H9 (cell line): Measurements from ENCODE around the gene DOCK1. TPM values are rescaled to one million over a fixed set of nuclear protein-coding genes. Genes with fewer than 3 reads are reported as not detected.
A peak's percentile ranks its signal among the peaks of the same experiment; 100 is the strongest.

Experiments used
- DNase-seq: peaks from one replicate; pipeline ENCODE4 v3.0.0-alpha.2; 2017
- H2AFZ ChIP-seq: one replicate; pipeline ENCODE4 v1.6.1; 2013; ENCODE audit warnings: mild to moderate bottlenecking, low read length, control low read depth, moderate library complexity
- H2AK5ac ChIP-seq: 2 replicates; pipeline ENCODE4 v1.6.1; 2013; ENCODE audit warnings: low read length, control low read depth, mixed read lengths; ENCODE audit not compliant: insufficient read length
- H2BK120ac ChIP-seq: one replicate; pipeline ENCODE4 v1.6.1; 2013; ENCODE audit warnings: low read depth, mild to moderate bottlenecking, low read length, control low read depth, inconsistent platforms; ENCODE audit not compliant: poor library complexity, severe bottlenecking
- H2BK12ac ChIP-seq: 2 replicates; pipeline ENCODE4 v1.6.1; 2013; ENCODE audit warnings: low read length, control low read depth, mixed read lengths, low read depth; ENCODE audit not compliant: insufficient read length
- H2BK15ac ChIP-seq: 2 replicates; pipeline ENCODE4 v1.6.1; 2013; ENCODE audit warnings: low read depth, low read length, control low read depth
- H2BK20ac ChIP-seq: one replicate; pipeline ENCODE4 v1.6.1; 2013; ENCODE audit warnings: low read depth, mild to moderate bottlenecking, low read length, control low read depth, inconsistent platforms; ENCODE audit not compliant: poor library complexity, severe bottlenecking
- H2BK5ac ChIP-seq: 2 replicates; pipeline ENCODE4 v1.6.1; 2013; ENCODE audit warnings: low read length, control low read depth, mixed read lengths; ENCODE audit not compliant: insufficient read length
- H3K14ac ChIP-seq: 2 replicates; pipeline ENCODE4 v1.6.1; 2013; ENCODE audit warnings: low read length, control low read depth; ENCODE audit not compliant: insufficient read depth
- H3K18ac ChIP-seq: 2 replicates; pipeline ENCODE4 v1.6.1; 2013; ENCODE audit warnings: low read depth, mild to moderate bottlenecking, mixed read lengths, low read length, control low read depth; ENCODE audit not compliant: insufficient read length
- H3K23ac ChIP-seq: 2 replicates; pipeline ENCODE4 v1.6.1; 2013; ENCODE audit warnings: low read length, control low read depth, mixed read lengths, low read depth; ENCODE audit not compliant: insufficient read length
- H3K23me2 ChIP-seq: 2 replicates; pipeline ENCODE4 v1.6.1; 2013; ENCODE audit warnings: low read depth, mild to moderate bottlenecking, mixed read lengths, low read length, control low read depth; ENCODE audit not compliant: insufficient read length, poor library complexity, severe bottlenecking
- H3K27ac ChIP-seq: 2 replicates; pipeline ENCODE4 v1.5.1; 2013; ENCODE audit warnings: low read length, control low read depth, mixed read lengths, low read depth; ENCODE audit not compliant: insufficient read length
- H3K27me3 ChIP-seq: 2 replicates; pipeline ENCODE4 v1.6.1; 2013; ENCODE audit warnings: low read length, control low read depth, inconsistent platforms; ENCODE audit not compliant: insufficient read depth
- H3K4ac ChIP-seq: 2 replicates; pipeline ENCODE4 v1.6.1; 2013; ENCODE audit warnings: low read depth, mild to moderate bottlenecking, control low read depth, inconsistent platforms, low read length, moderate library complexity
- H3K4me1 ChIP-seq: 2 replicates; pipeline ENCODE4 v1.6.1; 2013; ENCODE audit warnings: low read length, control low read depth, inconsistent platforms; ENCODE audit not compliant: insufficient read depth
- H3K4me2 ChIP-seq: 2 replicates; pipeline ENCODE4 v1.6.1; 2013; ENCODE audit warnings: low read length, control low read depth, mixed read lengths; ENCODE audit not compliant: insufficient read length, insufficient read depth
- H3K56ac ChIP-seq: 2 replicates; pipeline ENCODE4 v1.6.1; 2013; ENCODE audit warnings: low read depth, mild to moderate bottlenecking, mixed read lengths, low read length, control low read depth; ENCODE audit not compliant: insufficient read length
- H3K79me1 ChIP-seq: 2 replicates; pipeline ENCODE4 v1.6.1; 2013; ENCODE audit warnings: low read depth, mild to moderate bottlenecking, moderate library complexity, low read length, control low read depth, inconsistent platforms; ENCODE audit not compliant: insufficient read depth, poor library complexity, severe bottlenecking
- H3K79me2 ChIP-seq: 2 replicates; pipeline ENCODE4 v1.6.1; 2013; ENCODE audit warnings: low read length, control low read depth, inconsistent platforms; ENCODE audit not compliant: insufficient read depth
- H3K9ac ChIP-seq: 2 replicates; pipeline ENCODE4 v1.6.1; 2013; ENCODE audit warnings: low read length, control low read depth, mixed read lengths; ENCODE audit not compliant: insufficient read length; ENCODE audit errors: extremely low read depth
- H3K9me3 ChIP-seq: one replicate; pipeline ENCODE4 v1.6.1; 2013; ENCODE audit warnings: low read depth, low read length, inconsistent platforms; ENCODE audit not compliant: control insufficient read depth
- H3T11ph ChIP-seq: one replicate; pipeline ENCODE4 v1.6.1; 2013; ENCODE audit warnings: mild to moderate bottlenecking, low read length, control low read depth, inconsistent platforms
- H4K20me1 ChIP-seq: one replicate; pipeline ENCODE4 v1.6.1; 2013; ENCODE audit not compliant: control insufficient read depth, insufficient read length, insufficient read depth
- H4K5ac ChIP-seq: 2 replicates; pipeline ENCODE4 v1.6.1; 2013; ENCODE audit warnings: low read depth, mild to moderate bottlenecking, mixed read lengths, low read length, control low read depth; ENCODE audit not compliant: insufficient read length
- H4K8ac ChIP-seq: replicated peaks from 2 replicates; pipeline ENCODE4 v1.6.1; 2013; ENCODE audit warnings: low read length, control low read depth, mixed read lengths, low read depth; ENCODE audit not compliant: insufficient read length
- H4K91ac ChIP-seq: 2 replicates; pipeline ENCODE4 v1.6.1; 2013; ENCODE audit warnings: low read depth, mild to moderate bottlenecking, moderate library complexity, mixed read lengths, low read length, control low read depth; ENCODE audit not compliant: insufficient read length
- H3K27ac Mint-ChIP-seq, 3 experiments: 2 replicates in 2 of 3; 3 replicates in 1 of 3; pipeline ENCODE4 v1.8.0; 2020 to 2021; ENCODE audit warnings: mixed read lengths in 3 of 3, mild to moderate bottlenecking in 1 of 3, moderate library complexity in 1 of 3
- H3K27me3 Mint-ChIP-seq: 2 replicates; pipeline ENCODE4 v1.8.0; 2021; ENCODE audit warnings: low read depth, mild to moderate bottlenecking, moderate library complexity, mixed read lengths
- H3K36me3 Mint-ChIP-seq, 3 experiments: 2 replicates in 2 of 3; 3 replicates in 1 of 3; pipeline ENCODE4 v1.8.0; 2020 to 2021; ENCODE audit warnings: low read depth in 3 of 3, mixed read lengths in 3 of 3; ENCODE audit not compliant: insufficient read depth in 1 of 3
- H3K4me1 Mint-ChIP-seq, 2 experiments: 2 replicates each; pipeline ENCODE4 v1.8.0; 2020; ENCODE audit warnings: mixed read lengths in 2 of 2
- H3K4me3 Mint-ChIP-seq, 2 experiments: 2 replicates in 1 of 2; 3 replicates in 1 of 2; pipeline ENCODE4 v1.8.0; 2020 to 2021; ENCODE audit warnings: mild to moderate bottlenecking in 2 of 2, mixed read lengths in 2 of 2, moderate library complexity in 1 of 2
- H3K9me3 Mint-ChIP-seq, 2 experiments: 2 replicates in 1 of 2; 3 replicates in 1 of 2; pipeline ENCODE4 v1.8.0; 2020; ENCODE audit warnings: mild to moderate bottlenecking in 2 of 2, mixed read lengths in 2 of 2, moderate library complexity in 1 of 2
- WGBS: extraction: QIAGEN DNeasy Blood & Tissue Kit; methylation state at CpG from one replicate; pipeline ENCODE4 v1.1.7; 2013; ENCODE audit warnings: missing lambda C conversion rate, low lambda C conversion rate, mixed read lengths; ENCODE audit not compliant: insufficient read length; ENCODE audit errors: extremely low coverage; 5-methylcytosine and 5-hydroxymethylcytosine counted together
- total RNA-seq: library from RNA; stranded (reverse); gene quantifications from 2 replicates; pipeline ENCODE4 v1.2.1, GENCODE V29; 2021
- TF ChIP-seq, protein P1 (sequence below): fragments of 200-600 bp; sonication (generic); conservative IDR thresholded peaks from 3 replicates; pipeline ENCODE4 v1.8.0; 2021; ENCODE audit warnings: antibody characterized with exemption, mild to moderate bottlenecking

DOCK1 gene
- total RNA-seq, 1 experiment from 2014 or later, result 57.0 TPM

- Histone ChIP-seq H3K9ac (no peak overlapping the region), H3K23me2 (no peaks in the 10 kb centered on the region), H2BK120ac (no peak overlapping the region), H2AK5ac (no peak overlapping the region), H3K4ac (no peak overlapping the region), H3K79me1 (no peaks in the 10 kb centered on the region), H2BK20ac (no peak overlapping the region), H3K23ac (no peak overlapping the region), H3K27me3 (no peaks in the 10 kb centered on the region), H4K8ac (no peak overlapping the region), H2BK15ac (no peak overlapping the region), H4K20me1 (no peaks in the 10 kb centered on the region), H3K4me1 (no peaks in the 10 kb centered on the region; the same call in 1 of the 2 replicates), H3K27ac (no peak overlapping the region), H3T11ph (no peak overlapping the region), H4K5ac (no peak overlapping the region), H3K4me2 (no peak overlapping the region), H3K79me2 (no peaks in the 10 kb centered on the region), H3K9me3 (no peaks in the 10 kb centered on the region), H2BK5ac (no peak overlapping the region), H2BK12ac (no peak overlapping the region), H4K91ac (no peak overlapping the region), H2AFZ (no peak overlapping the region), H3K56ac (no peak overlapping the region), H3K18ac (no peak overlapping the region), H3K14ac (no peak overlapping the region)
- Mint-ChIP-seq H3K9me3 (peaks cover 9% of the 10 kb centered on the region in 2 experiments), H3K4me3 (no peak overlapping the region), H3K27me3 (no peaks in the 10 kb centered on the region), H3K4me1 (peaks cover 32% of the 10 kb centered on the region in 2 experiments), H3K36me3 (peaks cover 4 to 16% (median 11%) of the 10 kb centered on the region in 3 experiments; a peak in 5 of 7 replicates), H3K27ac (peak overlapping the region in 2 of 3 experiments; percentile 28 to 92; a peak in 3 of 7 replicates)
- no CpG with 5 or more reads among the region's 8 CpGs for WGBS
- TF ChIP-seq, protein P1, sequence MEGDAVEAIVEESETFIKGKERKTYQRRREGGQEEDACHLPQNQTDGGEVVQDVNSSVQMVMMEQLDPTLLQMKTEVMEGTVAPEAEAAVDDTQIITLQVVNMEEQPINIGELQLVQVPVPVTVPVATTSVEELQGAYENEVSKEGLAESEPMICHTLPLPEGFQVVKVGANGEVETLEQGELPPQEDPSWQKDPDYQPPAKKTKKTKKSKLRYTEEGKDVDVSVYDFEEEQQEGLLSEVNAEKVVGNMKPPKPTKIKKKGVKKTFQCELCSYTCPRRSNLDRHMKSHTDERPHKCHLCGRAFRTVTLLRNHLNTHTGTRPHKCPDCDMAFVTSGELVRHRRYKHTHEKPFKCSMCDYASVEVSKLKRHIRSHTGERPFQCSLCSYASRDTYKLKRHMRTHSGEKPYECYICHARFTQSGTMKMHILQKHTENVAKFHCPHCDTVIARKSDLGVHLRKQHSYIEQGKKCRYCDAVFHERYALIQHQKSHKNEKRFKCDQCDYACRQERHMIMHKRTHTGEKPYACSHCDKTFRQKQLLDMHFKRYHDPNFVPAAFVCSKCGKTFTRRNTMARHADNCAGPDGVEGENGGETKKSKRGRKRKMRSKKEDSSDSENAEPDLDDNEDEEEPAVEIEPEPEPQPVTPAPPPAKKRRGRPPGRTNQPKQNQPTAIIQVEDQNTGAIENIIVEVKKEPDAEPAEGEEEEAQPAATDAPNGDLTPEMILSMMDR, result no peak
- DNase-seq, result no peak
Measured at GRCh38 chr10:127293640-127294039, 388.4 kb downstream of the DOCK1 start.
